Glutamatergic neuron (in vitro differentiated cells): ENCODE results near the gene DNAJA4. TPM values are rescaled to one million over a fixed set of nuclear protein-coding genes. Genes with fewer than 3 reads are reported as not detected.

Experiments used
- DNase-seq: peaks from one replicate; pipeline ENCODE4 v3.0.0; 2022
- H3K27ac Mint-ChIP-seq: one replicate; pipeline ENCODE4 v1.8.0; 2020; ENCODE audit warnings: mild to moderate bottlenecking, mixed read lengths, inconsistent platforms; ENCODE audit not compliant: unreplicated experiment
- H3K27me3 Mint-ChIP-seq: one replicate; pipeline ENCODE4 v1.8.0; 2020; ENCODE audit warnings: mild to moderate bottlenecking, moderate library complexity, mixed read lengths, inconsistent platforms; ENCODE audit not compliant: unreplicated experiment
- H3K36me3 Mint-ChIP-seq: one replicate; pipeline ENCODE4 v1.8.0; 2020; ENCODE audit warnings: mild to moderate bottlenecking, mixed read lengths, inconsistent platforms; ENCODE audit not compliant: unreplicated experiment
- H3K4me1 Mint-ChIP-seq: one replicate; pipeline ENCODE4 v1.8.0; 2020; ENCODE audit warnings: mild to moderate bottlenecking, low read depth, mixed read lengths, inconsistent platforms; ENCODE audit not compliant: unreplicated experiment
- H3K4me3 Mint-ChIP-seq: one replicate; pipeline ENCODE4 v1.8.0; 2020; ENCODE audit warnings: mild to moderate bottlenecking, mixed read lengths, inconsistent platforms; ENCODE audit not compliant: unreplicated experiment
- H3K9me3 Mint-ChIP-seq: one replicate; pipeline ENCODE4 v1.8.0; 2020; ENCODE audit warnings: mild to moderate bottlenecking, moderate library complexity, mixed read lengths, inconsistent platforms; ENCODE audit not compliant: unreplicated experiment
- CTCF ChIP-seq: fragments of 200-600 bp; sonication (generic); IDR thresholded peaks from one replicate; pipeline ENCODE4 v1.5.0; 2021; ENCODE audit not compliant: partially characterized antibody, unreplicated experiment
- total RNA-seq: library from RNA; stranded (reverse); fragmentation: NEBNext Ultra II Directional; extraction: Animal tissue kit (Norgen Biotek cat#: 25700); gene quantifications from one replicate; pipeline ENCODE4 v1.2.1, GENCODE V29; 2021; ENCODE audit not compliant: unreplicated experiment

DNAJA4 gene
- total RNA-seq, 1 donor from 2014 or later = 2.4 TPM

- peaks cover 13% of the 10 kb centered on the region for H3K9me3 Mint-ChIP-seq
- H3K4me1 Mint-ChIP-seq = peaks cover 2% of the 10 kb centered on the region
- H3K27me3 Mint-ChIP-seq = peaks cover 2% of the 10 kb centered on the region
- no peak for TF ChIP-seq CTCF
- no peak overlapping the region for H3K4me3 Mint-ChIP-seq
- H3K27ac Mint-ChIP-seq = no peak overlapping the region
- DNase-seq = no peak
- H3K36me3 Mint-ChIP-seq = no peaks in the 10 kb centered on the region
Observed at GRCh38 chr15:78249131-78249530, 15.2 kb upstream of the DNAJA4 start.

- H3K36me3 Mint-ChIP-seq = no peaks in the 10 kb centered on the region
- no peaks in the 10 kb centered on the region for H3K4me1 Mint-ChIP-seq
- H3K9me3 Mint-ChIP-seq = peaks cover 6% of the 10 kb centered on the region
Observed at GRCh38 chr15:78251136-78251535, 13.2 kb upstream of the DNAJA4 start.

GRCh38 chr15:78255421-78256043, 8.8 kb upstream of the DNAJA4 start:
- H3K27ac Mint-ChIP-seq = no peak overlapping the region
- no peak overlapping the region for H3K4me3 Mint-ChIP-seq
- peaks cover 8% of the 10 kb centered on the region for H3K4me1 Mint-ChIP-seq

More at GRCh38 chr15:78251136-78251535, 13.2 kb upstream of the DNAJA4 start:
- Mint-ChIP-seq H3K4me3 (no peak overlapping the region), H3K27ac (no peak overlapping the region), H3K27me3 (no peaks in the 10 kb centered on the region)
- no peak for DNase-seq
- no peak for TF ChIP-seq CTCF

GRCh38 chr15:78256044-78256437, 8.3 kb upstream of the DNAJA4 start:
- no peak for TF ChIP-seq CTCF
- H3K27ac Mint-ChIP-seq = no peak overlapping the region
- peaks cover 9% of the 10 kb centered on the region for H3K4me1 Mint-ChIP-seq
- no peaks in the 10 kb centered on the region for H3K36me3 Mint-ChIP-seq
- H3K9me3 Mint-ChIP-seq = peaks cover 2% of the 10 kb centered on the region
- no peaks in the 10 kb centered on the region for H3K27me3 Mint-ChIP-seq
- H3K4me3 Mint-ChIP-seq = no peak overlapping the region
- DNase-seq = no peak

More at GRCh38 chr15:78255421-78256043, 8.8 kb upstream of the DNAJA4 start:
- Mint-ChIP-seq H3K36me3 (no peaks in the 10 kb centered on the region), H3K27me3 (no peaks in the 10 kb centered on the region), H3K9me3 (peaks cover under 1% of the 10 kb centered on the region)
- no peak for TF ChIP-seq CTCF
- DNase-seq = no peak

GRCh38 chr15:78257681-78258080, 6.7 kb upstream of the DNAJA4 start:
- H3K36me3 Mint-ChIP-seq = no peaks in the 10 kb centered on the region
- no peak overlapping the region for H3K4me3 Mint-ChIP-seq
- no peak overlapping the region for H3K27ac Mint-ChIP-seq
- peaks cover 9% of the 10 kb centered on the region for H3K4me1 Mint-ChIP-seq
- DNase-seq = no peak
- no peaks in the 10 kb centered on the region for H3K27me3 Mint-ChIP-seq
- peaks cover 2% of the 10 kb centered on the region for H3K9me3 Mint-ChIP-seq
- no peak for TF ChIP-seq CTCF
